Regular cardiac myocyte (primary cell): ENCODE measurements around the gene KIF13A. TPM values are rescaled to one million over a fixed set of nuclear protein-coding genes. Genes with fewer than 3 reads are reported as not detected.

ENCODE experiments used
- total RNA-seq: library from RNA; depleted of rRNA; stranded (reverse); fragments of >200 nt; gene quantifications from 2 replicates; pipeline ENCODE4 v1.2.3, GENCODE V29; 2014

The KIF13A gene
- total RNA-seq: 56.2 and 73.9 TPM in 2 replicates

GRCh38 chr6:17987447-17987696 lies at the start of gene KIF13A:
KIF13A (minus strand) TSS chr6:17987635; CDS start chr6:17987463, 172 bp downstream.

Other genes starting within 250 kb of the KIF13A start
- 2.1 and 2.8 TPM in 2 replicates for gene NHLRC1, start 135.0 kb upstream of the KIF13A start, total RNA-seq
- 13.5 and 22.6 TPM in 2 replicates for gene TPMT, start 167.4 kb upstream of the KIF13A start, total RNA-seq
- gene KDM1B, start 167.8 kb upstream of the KIF13A start, total RNA-seq: 18.4 and 21.4 TPM in 2 replicates